ACC112 (cell line): Measurements from ENCODE around the gene DHX57.
A peak's percentile ranks its signal among the peaks of the same experiment; 100 is the strongest.

Experiments used
- H2AFZ ChIP-seq: fragments of 200-600 bp; sonication (generic); one replicate; pipeline ENCODE4 v1.6.0; 2017; ENCODE audit warnings: antibody characterized with exemption, low read length; ENCODE audit not compliant: unreplicated experiment
- H3K27ac ChIP-seq: fragments of 200-600 bp; sonication (generic); 2 replicates; pipeline ENCODE4 v1.5.1; 2014; ENCODE audit warnings: low read depth, mild to moderate bottlenecking, antibody characterized with exemption, low read length, moderate library complexity
- H3K27me3 ChIP-seq: fragments of 200-600 bp; sonication (generic); 2 replicates; pipeline ENCODE4 v1.6.1; 2014; ENCODE audit warnings: mild to moderate bottlenecking, antibody characterized with exemption, low read length, moderate library complexity, mixed read lengths; ENCODE audit not compliant: insufficient read depth
- H3K36me3 ChIP-seq: fragments of 200-600 bp; sonication (generic); 2 replicates; pipeline ENCODE4 v1.6.1; 2016; ENCODE audit warnings: mild to moderate bottlenecking, antibody characterized with exemption, low read length, moderate library complexity, mixed read lengths; ENCODE audit not compliant: insufficient read depth
- H3K4me1 ChIP-seq: fragments of 200-600 bp; sonication (generic); one replicate; pipeline ENCODE4 v1.6.1; 2016; ENCODE audit warnings: low read length, mixed read lengths; ENCODE audit not compliant: insufficient read depth, unreplicated experiment, control insufficient read depth
- H3K4me3 ChIP-seq: fragments of 200-600 bp; sonication (generic); 2 replicates; pipeline ENCODE4 v1.5.1; 2014; ENCODE audit warnings: mild to moderate bottlenecking, low read depth, low read length
- H3K79me2 ChIP-seq: fragments of 200-600 bp; sonication (generic); one replicate; pipeline ENCODE4 v1.6.0; 2016; ENCODE audit warnings: low read length; ENCODE audit not compliant: control insufficient read depth, unreplicated experiment, insufficient read depth

DHX57 gene

DNA sequence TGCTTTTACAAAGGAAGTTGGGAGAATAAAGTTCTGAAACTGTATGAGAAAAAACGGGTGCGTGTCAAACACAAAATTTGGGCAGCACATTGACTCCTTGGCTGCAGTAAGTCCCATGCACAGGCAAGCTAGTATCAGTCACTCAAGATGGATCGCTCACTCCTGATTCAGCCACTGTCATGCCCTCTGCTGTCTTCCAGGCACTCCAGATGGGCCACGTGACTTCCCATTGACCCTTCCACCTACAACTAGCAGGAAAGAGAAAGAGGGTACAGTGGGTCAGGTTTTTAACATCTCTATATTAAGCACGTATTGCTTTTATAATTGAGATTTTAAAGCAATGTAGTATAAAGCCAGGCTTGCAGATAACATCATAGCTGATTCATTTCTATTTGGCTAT is 22.5 kb upstream of the DHX57 start:
- no peaks in the 10 kb centered on the region for H3K27me3 ChIP-seq
- no peaks in the 10 kb centered on the region for H3K79me2 ChIP-seq
- H2AFZ ChIP-seq = no peak overlapping the region
- H3K27ac ChIP-seq = no peak overlapping the region
- H3K36me3 ChIP-seq = no peaks in the 10 kb centered on the region
- no peak overlapping the region for H3K4me3 ChIP-seq
- no peaks in the 10 kb centered on the region for H3K4me1 ChIP-seq

DNA sequence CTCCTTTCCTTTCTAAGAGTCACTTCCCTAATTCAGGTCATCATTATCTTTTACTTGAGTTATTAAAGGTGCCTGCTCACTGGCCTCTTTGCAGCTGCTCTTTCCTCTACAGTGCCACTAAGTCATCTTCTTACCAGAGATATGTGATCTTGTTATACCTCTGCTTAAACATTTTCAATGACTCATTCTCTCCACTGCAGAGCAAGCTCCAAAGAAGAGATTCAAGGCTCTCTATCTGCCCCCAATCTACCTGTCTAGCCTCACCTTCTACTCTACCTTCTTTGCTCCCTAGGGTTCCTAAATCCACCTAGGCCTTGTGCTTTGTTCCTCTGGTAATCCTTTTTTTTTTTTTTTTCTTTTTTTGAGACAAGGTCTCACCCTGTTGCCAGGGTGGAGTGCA is 17.1 kb upstream of the DHX57 start:
- Histone ChIP-seq H3K27me3 (no peaks in the 10 kb centered on the region), H2AFZ (no peak overlapping the region)

DNA sequence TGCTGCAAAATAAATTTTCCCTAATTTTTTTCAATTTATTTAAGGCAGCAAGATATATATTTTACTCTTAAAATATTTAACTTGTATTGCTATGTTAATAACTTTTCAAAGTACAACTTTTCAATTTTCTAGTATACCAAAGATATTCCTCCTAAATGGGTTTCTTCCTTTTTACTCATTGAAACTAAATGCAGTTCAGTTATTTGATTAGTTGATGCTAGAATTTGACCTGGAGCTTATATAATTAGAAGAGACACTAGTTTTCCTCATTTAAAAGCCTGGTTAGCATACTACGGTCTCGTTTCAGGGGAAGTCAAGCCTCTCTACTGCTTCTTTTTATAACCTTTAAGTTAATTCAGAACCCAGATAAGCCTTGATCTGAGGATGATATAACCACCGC is 13.8 kb upstream of the DHX57 start, which contains the start of gene ARHGEF33:
ARHGEF33 (plus strand) TSS at position 301 of the 400 bp plus-strand sequence. CDS start 29,573 bp downstream, outside the sequence.
- H3K4me1 ChIP-seq = no peaks in the 10 kb centered on the region
- H3K79me2 ChIP-seq = no peaks in the 10 kb centered on the region
- no peak within 1 kb of the TSS for H2AFZ ChIP-seq

More for the DNA sequence above, 17.1 kb upstream of the DHX57 start:
- Histone ChIP-seq H3K27ac (no peak overlapping the region), H3K4me1 (no peaks in the 10 kb centered on the region), H3K36me3 (no peaks in the 10 kb centered on the region), H3K79me2 (no peaks in the 10 kb centered on the region), H3K4me3 (no peak overlapping the region)

DNA sequence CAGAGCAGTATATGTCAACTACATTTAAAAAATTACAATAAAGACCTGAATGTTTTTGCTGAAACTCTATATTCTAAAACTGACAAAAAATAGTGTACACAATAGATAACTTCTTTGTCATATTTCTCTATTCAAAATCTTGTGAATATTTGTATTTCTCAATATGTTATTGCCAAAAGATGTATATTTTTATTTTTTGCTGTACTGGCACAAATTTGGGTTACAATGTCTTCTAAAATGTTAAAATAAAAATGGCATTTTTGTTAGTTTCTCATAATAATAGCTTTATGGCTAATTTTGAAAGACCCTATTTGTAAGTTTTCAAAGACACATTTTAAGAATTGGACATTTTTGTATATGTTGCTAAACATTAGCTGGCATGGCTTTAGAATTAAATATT is 13.3 kb upstream of the DHX57 start:
- H3K27me3 ChIP-seq = no peaks in the 10 kb centered on the region
- H3K27ac ChIP-seq = no peak overlapping the region
- no peaks in the 10 kb centered on the region for H3K36me3 ChIP-seq
- H3K4me3 ChIP-seq = no peak overlapping the region
- no peaks in the 10 kb centered on the region for H3K79me2 ChIP-seq
- no peak overlapping the region for H2AFZ ChIP-seq
- no peaks in the 10 kb centered on the region for H3K4me1 ChIP-seq

More for the DNA sequence above, 13.8 kb upstream of the DHX57 start, which contains the start of gene ARHGEF33:
- Histone ChIP-seq H3K27ac (no peak within 1 kb of the TSS), H3K36me3 (no peaks in the 10 kb centered on the region), H3K4me3 (no peak within 1 kb of the TSS), H3K27me3 (no peaks in the 10 kb centered on the region)

DNA sequence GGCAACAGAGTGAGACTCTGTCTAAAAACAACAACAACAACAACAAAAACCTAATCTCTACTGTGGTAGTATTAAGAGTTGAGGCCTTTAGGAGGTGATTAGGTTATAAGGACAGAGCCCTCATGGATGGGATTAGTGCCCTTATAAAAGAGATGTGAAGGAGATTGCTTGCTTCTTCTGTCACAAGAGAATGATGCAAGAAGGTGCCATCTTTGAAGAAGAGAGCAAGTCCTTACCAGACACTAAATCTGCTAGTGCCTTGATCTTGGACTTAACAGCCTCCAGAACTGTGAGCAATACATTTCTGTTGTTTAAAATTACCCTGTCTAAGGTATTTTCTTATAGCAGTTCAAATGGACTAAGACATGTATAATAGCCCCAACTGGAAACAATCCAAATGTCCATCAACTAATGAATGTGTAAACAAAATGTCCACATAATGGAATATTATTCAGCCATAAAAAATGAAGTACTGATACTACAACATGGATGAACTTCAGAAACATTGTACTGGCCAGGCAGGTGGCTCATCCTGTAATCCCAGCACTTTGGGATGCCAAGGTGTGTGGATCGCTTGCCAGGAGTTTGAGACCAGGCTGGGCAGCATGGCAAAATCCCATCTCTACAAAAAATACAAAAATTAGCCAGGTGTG is 12.3 kb upstream of the DHX57 start:
- Histone ChIP-seq H3K79me2 (no peaks in the 10 kb centered on the region), H2AFZ (no peak overlapping the region), H3K27me3 (no peaks in the 10 kb centered on the region), H3K4me1 (no peaks in the 10 kb centered on the region), H3K4me3 (no peak overlapping the region), H3K27ac (no peak overlapping the region), H3K36me3 (no peaks in the 10 kb centered on the region)

DNA sequence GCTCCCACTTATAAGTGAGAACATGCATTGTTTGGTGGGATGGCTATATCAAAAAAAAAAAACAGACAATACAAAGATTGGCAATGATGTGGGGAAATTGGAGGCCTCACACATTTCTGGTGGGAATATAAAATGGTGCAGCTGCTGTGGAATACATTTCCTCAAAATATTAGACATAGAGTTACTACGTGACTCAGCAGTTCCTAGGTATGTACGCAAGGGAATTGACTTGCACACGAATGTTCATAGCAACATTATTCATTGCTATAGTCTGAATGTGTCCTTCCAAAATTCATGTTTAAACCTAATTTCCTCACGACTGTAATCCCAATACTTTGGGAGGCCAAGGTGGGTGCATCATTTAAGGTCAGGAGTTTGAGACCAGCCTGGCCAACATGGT is 11.6 kb upstream of the DHX57 start:
- Histone ChIP-seq H3K27me3 (no peaks in the 10 kb centered on the region), H2AFZ (no peak overlapping the region), H3K4me3 (no peak overlapping the region), H3K4me1 (no peaks in the 10 kb centered on the region), H3K27ac (no peak overlapping the region), H3K36me3 (no peaks in the 10 kb centered on the region), H3K79me2 (no peaks in the 10 kb centered on the region)

DNA sequence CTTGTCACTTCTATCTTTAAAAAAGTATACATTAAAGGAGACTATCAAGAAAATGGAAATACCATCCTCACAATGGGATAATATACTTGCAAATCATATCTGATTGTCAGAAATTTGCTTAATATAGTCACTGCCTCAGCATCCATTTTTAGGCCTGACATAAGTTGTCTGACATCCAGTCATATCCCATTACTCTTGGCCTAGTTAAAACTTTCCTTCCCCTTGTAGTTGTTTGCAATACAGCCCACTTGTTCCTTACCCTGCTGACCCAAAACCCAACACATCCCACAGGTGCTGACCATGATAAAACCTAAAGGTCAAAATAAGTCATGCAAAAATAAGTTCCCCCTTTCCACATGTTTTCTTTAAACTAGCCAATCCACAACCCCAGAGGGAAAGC is 10.3 kb upstream of the DHX57 start:
- Histone ChIP-seq H3K79me2 (no peaks in the 10 kb centered on the region), H3K27me3 (no peaks in the 10 kb centered on the region), H3K27ac (no peak overlapping the region), H3K4me1 (no peaks in the 10 kb centered on the region), H3K4me3 (no peak overlapping the region), H3K36me3 (no peaks in the 10 kb centered on the region), H2AFZ (no peak overlapping the region)

DNA sequence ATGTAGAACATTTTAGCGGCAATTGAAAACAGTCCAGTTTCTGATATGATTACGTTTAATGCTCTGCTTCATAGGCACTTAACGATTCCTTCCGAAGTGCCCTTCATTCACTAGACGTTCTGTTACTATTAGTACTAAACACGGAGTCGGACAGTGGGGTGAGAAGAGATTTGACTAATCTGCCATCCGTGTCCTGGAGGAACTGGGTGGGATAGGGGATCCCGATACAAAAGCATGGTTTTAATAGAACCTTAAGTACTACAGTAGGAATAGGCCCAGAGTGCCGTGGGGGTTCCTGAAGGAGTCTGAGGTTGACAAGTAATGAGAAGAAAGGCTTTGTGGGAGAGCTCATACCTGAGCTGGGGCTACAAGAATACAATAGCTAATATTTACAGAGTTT is 673 bp upstream of the DHX57 start:
- Histone ChIP-seq H3K36me3 (peaks cover 12% of the 10 kb centered on the region), H3K27me3 (no peaks in the 10 kb centered on the region), H3K4me3 (peak overlapping the region; percentile 89), H3K27ac (no peak overlapping the region), H2AFZ (peak overlapping the region; percentile 88), H3K4me1 (peaks cover 10% of the 10 kb centered on the region), H3K79me2 (peaks cover 22% of the 10 kb centered on the region)

DNA sequence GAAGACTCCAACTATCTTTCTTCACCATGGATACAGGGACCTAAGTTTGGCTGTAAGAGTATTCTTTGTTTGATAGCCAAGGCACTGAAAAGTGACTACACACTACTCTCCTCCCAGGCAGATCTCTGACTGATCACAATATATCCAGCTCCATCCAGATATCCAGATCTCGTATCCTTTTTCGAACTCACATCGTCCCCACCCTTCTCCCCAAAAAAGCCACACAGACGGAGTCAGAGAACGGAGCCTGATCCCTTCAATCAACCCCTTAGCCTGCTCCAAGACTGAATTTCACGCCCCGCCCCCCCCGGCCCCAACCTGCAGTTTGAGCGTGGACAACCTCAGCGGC is 533 bp downstream of the DHX57 start:
- H2AFZ ChIP-seq = peak overlapping the region; percentile 88
- peaks cover 12% of the 10 kb centered on the region for H3K36me3 ChIP-seq
- peaks cover 22% of the 10 kb centered on the region for H3K79me2 ChIP-seq
- H3K27me3 ChIP-seq = no peaks in the 10 kb centered on the region
- peaks cover 10% of the 10 kb centered on the region for H3K4me1 ChIP-seq
- H3K27ac ChIP-seq = peak overlapping the region; percentile 36; the same call in 1 of the 2 replicates
- peak overlapping the region; percentile 89 for H3K4me3 ChIP-seq

DNA sequence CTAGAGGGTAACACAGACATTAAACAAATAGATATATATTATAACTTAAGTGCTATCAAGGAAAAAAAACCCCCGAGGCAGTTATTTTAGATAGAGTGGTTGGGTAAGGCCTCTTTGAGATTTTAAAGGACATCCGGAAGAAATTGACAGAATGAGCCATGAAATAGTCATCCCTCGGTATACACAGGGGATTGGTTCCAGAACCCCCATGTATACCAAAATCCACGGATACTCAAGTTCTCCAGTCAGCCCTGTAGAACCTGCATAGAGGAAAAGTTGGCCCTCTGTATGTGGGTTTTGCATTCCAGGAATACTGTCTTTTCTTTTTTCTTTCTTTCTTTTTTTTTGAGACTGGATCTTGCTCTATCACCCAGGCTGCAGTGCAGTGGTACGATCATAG is 2.0 kb downstream of the DHX57 start:
- Histone ChIP-seq H3K79me2 (peaks cover 27% of the 10 kb centered on the region), H3K27ac (no peak overlapping the region)

DNA sequence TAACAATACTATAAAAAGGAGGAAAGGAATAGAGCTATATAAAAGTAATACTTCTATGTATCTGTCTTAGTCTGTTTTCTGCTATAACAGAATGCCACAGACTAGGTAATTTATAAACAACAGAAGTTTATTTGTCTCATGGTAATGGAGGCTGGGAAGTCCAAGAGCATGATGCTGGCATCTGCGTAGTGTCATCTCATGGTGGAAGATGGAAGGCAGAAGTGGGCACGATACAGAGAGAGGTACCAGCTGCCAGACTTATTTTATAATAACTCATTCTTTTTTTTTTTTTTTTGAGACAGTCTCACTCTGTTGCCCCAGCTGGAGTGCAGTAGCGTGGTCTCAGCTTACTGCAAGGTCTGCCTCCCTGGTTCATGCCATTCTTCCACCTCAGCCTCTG is 4.3 kb downstream of the DHX57 start:
- no peak overlapping the region for H3K4me3 ChIP-seq
- no peaks in the 10 kb centered on the region for H3K27me3 ChIP-seq
- H3K79me2 ChIP-seq = peaks cover 27% of the 10 kb centered on the region
- H3K27ac ChIP-seq = no peak overlapping the region
- H3K36me3 ChIP-seq = peaks cover 19% of the 10 kb centered on the region
- peaks cover 6% of the 10 kb centered on the region for H3K4me1 ChIP-seq
- no peak overlapping the region for H2AFZ ChIP-seq

More for the DNA sequence above, 2.0 kb downstream of the DHX57 start:
- no peak overlapping the region for H3K4me3 ChIP-seq
- H3K36me3 ChIP-seq = peaks cover 16% of the 10 kb centered on the region
- H2AFZ ChIP-seq = no peak overlapping the region
- no peaks in the 10 kb centered on the region for H3K27me3 ChIP-seq
- H3K4me1 ChIP-seq = peaks cover 10% of the 10 kb centered on the region
